Measurements from ENCODE around the gene FAR1.
"Not testable (repeated sequence)": the region's sequence is repeated elsewhere in the genome, so short reads cannot be mapped to it uniquely, and the experiment has no call there.

The FAR1 gene, protein sequence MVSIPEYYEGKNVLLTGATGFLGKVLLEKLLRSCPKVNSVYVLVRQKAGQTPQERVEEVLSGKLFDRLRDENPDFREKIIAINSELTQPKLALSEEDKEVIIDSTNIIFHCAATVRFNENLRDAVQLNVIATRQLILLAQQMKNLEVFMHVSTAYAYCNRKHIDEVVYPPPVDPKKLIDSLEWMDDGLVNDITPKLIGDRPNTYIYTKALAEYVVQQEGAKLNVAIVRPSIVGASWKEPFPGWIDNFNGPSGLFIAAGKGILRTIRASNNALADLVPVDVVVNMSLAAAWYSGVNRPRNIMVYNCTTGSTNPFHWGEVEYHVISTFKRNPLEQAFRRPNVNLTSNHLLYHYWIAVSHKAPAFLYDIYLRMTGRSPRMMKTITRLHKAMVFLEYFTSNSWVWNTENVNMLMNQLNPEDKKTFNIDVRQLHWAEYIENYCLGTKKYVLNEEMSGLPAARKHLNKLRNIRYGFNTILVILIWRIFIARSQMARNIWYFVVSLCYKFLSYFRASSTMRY

DNA sequence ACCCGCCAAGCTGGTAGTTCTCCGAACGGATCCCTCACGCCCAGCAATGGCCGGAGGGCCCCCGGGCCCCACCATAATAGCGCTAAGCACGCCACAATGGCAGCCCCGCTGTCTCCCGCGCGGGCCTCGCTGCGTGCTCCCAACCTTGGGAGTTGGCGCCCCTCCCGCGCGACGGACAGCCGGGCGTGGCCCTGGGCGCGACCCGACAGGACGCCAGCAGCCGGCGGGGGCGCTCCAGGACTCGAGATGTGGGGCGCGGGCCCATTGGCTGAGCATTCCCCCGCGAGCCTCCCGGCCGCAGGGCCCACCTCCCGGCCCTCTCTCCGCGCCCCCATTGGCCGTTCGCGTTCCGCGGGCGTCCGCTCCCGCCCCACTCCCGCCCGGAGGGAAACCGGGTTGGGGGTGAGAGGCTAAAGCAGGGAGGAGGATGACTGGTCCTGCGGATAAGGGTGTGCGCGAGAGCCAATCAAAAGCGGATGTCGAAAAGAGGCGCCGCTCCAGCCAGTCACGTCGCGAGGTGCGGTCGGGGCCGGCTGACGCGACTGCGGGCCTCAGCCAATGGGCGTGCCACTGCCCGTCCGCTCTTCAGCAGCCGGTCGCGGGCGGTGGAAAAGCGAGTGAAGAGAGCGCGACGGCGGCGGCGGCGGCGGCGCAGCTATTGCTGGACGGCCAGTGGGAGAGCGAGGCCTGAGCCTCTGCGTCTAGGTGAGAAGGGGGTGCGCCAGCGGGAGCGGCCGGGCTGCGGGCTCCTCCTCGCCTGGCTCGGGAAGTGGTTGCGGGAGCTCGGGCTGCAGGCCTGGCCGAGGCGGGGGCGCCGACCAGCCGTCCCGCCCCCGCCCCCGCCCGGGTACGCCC lies at the start of gene FAR1:
TSS of gene FAR1 (plus strand) at position 567 of the 855 bp plus-strand sequence. CDS start 26,098 bp downstream, outside the sequence.
- DNase-seq: peak; percentile 99

DNA sequence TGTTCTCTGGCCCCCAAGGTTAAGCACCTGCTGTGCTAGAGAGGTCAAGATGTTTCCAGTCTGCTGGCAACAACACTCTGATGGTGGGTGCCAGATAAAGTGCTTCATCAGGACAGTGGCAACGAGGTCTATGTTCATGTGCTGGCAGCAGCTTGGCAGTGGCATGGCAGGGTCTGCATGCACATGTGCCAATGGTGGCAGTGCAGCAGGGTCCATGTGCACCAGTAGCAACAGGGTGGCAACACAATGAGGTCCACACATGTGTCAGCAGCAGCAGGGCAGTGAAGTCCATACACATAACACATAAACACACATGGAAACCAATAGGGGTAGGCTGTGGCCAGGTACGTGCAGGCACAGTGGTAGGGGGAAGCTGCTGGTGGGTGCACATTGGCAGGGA lies 48.4 kb upstream of the FAR1 start:
- no peak for DNase-seq

DNA sequence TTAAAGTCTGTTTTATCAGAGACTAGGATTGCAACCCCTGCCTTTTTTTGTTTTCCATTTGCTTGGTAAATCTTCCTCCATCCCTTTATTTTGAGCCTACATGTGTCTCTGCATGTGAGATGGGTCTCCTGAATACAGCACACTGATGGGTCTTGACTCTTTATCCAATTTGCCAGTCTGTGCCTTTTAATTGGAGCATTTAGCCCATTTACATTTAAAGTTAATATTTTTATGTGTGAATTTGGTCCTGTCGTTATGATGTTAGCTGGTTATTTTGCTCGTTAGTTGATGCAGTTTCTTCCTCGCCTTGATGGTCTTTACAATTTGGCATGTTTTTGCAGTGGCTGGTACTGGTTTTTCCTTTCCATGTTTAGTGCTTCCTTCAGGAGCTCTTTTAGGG lies 41.6 kb upstream of the FAR1 start:
- DNase-seq: not testable (repeated sequence)

DNA sequence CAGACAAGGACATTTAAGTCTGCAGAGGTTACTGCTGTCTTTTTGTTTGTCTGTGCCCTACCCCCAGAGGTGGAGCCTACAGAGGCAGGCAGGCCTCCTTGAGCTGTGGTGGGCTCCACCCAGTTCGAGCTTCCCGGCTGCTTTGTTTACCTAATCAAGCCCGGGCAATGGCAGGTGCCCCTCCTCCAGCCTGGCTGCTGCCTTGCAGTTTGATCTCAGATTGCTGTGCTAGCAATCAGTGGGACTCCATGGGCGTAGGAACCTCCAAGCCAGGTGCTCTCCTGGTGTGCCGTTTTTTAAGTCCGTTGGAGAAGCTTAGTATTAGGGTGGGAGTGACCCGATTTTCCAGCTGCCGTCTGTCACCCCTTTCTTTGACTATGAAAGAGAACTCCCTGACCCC lies 39.8 kb upstream of the FAR1 start:
- DNase-seq: not testable (repeated sequence)

DNA sequence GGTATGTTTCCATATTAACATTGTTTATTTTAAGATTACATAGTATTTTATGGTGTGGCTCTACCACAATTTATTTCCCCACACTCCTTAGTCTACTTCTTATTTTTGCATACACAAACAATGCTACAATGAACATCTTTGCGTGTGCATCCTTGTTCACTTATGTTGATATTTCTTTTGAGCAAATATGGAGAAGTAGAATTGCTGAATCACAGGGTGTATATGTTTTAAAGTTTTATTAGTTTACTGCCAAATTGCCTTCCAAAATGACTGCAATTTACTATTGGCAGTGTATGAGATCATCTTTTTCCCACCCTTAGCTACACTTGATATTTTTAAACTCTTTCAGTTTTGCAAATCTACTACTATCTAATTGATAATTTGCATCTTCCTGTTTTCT lies 38.7 kb upstream of the FAR1 start:
- DNase-seq: no peak

DNA sequence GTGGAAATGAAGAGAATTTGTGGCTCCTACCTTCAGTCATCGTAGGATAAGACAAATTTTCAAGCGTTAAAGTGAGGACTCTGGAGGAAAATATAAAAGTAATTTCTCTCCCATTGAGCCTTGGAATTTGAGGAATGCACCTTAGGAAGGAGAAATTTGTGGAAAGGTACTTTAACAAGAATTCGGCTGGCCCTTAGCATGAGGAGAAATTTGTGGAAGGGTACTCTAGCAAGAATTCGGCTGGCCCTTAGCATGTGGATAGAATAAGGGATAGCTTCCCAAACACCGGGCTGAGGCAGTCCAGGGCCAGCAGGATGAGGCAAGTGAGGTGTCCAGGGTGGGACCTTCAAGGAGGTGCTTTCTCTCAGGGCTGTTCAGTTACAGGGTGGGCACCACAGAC lies 33.2 kb upstream of the FAR1 start:
- no peak for DNase-seq

DNA sequence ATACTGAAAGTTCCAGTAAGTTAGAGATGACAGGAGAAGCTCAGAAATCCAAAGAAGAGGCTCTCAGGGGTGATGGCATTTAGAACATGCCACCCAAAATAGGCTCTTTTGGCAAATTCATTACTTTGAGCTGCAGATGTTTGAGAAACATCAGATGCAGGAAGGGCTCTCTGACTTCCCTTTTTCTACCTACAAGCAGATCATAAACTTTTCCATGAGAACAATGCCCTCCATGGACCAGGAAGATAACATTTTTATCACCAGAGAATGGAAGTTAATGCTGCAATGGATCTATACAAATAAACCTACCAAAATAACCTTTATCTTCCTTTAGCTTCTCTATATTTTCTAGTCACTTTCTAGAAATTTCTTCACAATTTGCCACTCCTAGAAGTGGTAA lies 32.7 kb upstream of the FAR1 start:
- no peak for DNase-seq

DNA sequence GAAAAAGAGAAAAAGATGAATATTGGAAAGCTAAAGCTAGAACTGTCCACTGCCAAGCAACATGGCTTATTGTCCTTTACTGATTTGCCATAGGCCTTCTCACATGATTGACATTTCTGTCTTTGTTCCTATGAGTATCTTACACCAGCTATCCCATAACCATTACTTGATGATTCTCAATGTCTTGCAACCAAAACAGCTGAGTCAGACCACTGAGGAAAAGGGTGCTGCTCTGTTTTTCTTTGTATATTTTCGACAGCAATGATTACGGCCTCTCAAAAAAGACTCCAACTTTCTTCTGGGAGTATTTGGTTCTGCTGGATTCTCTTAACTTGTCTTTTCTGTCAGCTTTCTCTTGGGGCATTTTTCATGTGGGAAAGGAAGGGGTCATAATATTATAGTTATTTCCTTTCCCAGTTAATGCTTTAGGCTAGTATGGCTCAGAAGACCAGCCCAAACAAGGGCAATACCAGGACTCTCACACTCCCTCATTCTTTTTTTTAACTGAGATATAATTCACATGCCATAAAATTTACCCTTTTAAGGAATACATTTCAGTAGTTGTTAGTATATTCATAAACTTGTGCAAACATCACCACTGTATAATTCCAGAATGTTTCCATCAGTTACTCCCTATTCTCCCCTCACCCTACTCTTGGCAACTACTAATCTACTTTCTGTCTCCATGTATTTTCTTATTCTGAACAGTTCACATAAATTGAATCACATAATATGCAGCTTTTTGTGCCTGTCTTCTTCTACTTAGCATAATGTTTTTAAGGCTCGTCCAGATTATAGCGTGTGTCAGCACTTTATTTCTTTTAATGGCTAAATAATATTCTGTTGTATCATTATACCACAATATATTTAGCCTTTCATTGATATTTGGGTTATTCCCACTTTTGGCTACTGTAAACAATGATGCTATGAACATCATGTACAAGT lies 31.1 kb upstream of the FAR1 start:
- DNase-seq: no peak

DNA sequence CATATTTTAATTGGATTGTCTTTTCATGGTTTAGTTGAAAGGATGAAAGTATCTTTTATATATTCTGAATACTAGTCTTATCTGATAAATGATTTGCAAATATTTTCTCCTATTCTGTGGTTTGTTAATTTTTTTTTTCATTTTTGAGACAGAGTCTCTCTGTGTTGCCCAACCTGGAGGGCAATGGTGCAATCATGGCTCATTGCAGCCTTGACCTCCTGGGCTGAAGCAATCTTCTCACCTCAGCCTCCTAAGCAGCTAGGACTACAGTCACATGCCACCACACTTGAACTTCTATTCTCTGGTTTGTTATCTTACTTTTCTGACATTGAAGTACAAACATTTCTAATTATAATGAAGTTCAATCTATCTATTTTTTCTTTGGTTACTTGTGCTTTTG lies 30.0 kb upstream of the FAR1 start:
- DNase-seq: no peak

DNA sequence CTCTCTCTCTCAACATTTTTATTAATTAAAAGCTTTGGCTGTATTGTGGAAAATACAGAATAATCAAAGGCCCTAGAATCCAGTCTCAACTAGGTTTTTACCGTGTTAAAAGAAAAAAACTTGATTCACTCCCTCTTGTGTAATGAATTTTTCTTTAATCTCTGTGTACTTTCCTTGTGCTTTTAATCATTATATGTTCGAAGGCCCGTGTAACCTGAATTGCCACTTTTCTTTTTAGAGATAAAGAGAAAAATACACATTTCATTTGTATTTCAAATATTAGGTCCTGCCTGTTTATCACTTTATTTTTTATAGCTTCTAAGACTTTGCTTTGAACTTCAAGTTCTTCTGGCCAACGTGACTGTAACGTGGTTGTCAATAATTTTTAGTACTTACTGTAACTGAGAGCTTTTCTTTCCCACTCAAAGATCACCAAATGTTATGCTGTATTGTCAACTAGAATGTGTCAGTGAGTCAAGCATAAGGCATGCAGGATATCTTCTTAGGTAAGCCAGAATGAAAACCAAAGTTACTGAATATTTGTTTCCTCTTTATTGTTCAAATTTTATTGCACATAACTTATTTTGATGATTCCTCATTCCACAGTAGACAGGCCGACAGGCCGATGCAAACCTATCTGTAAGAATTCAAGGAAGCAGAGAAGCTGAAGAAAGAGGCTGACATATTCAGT lies 23.3 kb upstream of the FAR1 start:
- DNase-seq: no peak

DNA sequence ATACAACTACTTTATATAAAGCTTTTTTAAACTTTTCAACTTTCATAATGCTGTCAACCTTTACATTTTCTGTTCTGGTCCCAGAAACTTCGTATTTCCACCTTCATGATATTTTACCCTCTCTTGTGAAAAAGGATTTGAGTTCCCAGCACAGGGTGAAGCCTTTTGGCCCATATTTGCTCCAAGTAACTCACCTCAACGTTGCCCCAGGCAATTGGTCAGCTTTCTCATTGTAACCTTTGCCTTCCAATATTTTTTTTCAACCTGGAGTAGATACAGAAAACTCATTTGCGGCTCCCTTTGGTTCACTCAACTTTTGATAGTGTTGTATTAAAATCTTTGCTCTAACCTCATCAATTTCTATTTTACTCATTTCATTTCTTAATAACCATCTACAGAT lies 21.1 kb upstream of the FAR1 start:
- DNase-seq: no peak

DNA sequence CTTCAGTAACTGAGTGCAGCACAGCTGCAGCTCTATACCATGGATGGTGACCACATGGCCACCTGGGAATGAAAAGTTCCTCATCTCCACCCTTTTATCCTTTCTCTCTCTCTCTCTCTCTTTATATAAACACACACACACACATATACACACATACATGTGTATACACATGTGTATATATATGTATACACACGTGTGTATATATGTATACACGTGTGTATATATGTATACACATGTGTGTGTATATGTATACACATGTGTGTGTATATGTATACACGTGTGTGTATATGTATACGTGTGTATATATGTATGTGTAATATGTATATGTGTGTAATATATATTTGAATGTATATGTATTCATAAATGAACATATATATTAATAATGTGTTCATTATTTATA lies 18.8 kb upstream of the FAR1 start:
- DNase-seq: no peak

DNA sequence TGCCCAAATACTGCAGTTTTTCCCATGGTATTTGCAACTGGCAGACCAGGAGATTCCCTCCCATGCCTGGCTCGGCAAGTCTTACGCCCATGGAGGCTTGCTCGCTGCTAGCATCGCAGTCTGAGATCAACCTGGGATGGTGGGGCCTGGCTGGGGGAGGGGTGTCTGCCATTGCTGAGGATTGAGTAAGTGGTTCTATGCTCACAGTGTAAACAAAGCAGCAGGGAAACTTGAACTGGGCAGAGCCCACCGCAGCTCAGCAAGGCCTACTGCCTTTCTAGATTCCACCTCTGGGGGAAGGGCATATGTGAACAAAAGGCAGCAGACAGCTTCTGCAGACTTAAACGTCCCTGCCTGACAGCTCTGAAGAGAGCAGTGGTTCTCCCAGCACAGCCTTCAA lies 17.0 kb upstream of the FAR1 start:
- not testable (repeated sequence) for DNase-seq

DNA sequence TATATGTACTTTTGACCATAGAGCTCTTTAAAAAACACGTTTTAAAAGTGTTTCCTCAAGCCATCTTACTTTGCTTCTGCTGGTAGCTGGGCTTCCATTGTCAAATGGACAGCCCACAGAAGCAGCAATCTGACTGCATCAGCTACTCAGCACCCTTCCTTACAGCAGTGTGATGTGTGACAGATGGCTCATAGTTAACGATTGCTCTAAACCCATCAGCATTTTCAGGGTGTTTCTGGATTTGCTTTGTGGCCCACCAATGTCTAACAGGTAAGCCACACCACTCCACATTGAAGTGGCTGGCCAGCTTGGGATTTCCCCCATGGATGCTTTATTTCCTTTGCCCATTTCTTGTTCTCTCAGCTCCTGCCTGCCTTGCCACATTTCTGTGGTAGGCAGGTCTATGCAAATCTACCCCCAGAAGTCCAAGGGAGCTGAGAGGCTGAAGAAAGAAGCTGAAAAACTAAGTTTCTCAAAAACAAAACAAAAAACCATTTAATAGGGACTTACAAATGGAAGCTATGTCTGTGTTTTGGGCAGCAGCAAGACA lies 7.3 kb upstream of the FAR1 start:
- DNase-seq: no peak

DNA sequence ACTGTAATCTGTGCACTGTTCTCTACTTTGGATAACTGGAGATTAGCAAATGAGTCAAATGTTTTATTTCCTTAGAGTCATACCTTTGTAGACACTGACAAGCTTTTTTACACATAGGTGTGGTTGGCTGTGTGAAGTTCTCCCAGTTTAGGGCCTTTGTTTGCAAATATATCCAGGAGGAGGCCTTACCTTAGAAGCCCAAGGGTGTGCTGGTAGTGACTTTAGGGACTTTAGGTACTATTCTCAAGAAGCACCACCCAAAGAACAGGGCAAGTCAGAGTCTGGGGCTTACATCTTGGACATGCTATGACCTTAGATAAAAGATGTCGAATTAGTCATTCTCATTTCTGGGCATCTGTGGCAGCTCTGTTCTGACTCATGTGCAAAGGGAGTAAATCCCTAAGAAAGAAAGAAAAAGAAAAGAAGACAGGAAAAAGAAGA lies 4.8 kb upstream of the FAR1 start:
- no peak for DNase-seq

DNA sequence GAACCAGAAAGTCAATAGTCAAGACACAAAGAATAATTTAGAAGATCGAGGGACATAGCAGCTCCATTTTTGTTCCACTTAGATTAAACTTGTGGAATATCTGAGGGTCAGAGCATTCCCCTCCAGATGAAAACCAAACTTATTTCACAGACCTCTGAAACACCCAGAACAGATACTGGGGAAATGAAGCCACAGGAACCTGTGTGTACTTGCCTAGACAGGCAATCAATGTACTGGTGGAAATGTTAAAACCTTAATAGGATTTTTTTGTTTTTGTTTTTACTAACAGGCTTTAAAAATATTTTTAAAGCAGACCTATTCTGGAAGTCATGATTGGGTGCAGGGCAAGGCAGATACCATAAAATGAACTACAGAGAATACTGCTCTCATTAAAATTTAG lies 4.1 kb upstream of the FAR1 start:
- DNase-seq: no peak

DNA sequence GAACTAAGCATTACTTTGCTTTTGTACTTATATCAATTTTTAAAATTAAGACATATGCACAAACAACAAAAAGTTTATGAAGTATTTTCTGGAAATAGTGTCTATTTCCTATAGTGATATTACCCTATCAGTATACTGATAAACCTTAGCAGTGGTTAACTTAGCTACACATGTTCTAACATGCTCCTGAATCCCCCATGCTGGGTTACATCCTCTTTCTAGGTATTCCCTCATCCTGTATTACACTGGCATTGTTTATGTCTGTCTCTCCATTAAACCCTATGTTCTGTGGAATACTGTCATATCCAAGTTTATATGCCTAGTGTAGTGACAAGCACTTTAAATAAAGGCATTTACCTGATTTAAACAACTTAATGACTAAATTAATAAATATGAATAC lies 1.8 kb upstream of the FAR1 start:
- no peak for DNase-seq

DNA sequence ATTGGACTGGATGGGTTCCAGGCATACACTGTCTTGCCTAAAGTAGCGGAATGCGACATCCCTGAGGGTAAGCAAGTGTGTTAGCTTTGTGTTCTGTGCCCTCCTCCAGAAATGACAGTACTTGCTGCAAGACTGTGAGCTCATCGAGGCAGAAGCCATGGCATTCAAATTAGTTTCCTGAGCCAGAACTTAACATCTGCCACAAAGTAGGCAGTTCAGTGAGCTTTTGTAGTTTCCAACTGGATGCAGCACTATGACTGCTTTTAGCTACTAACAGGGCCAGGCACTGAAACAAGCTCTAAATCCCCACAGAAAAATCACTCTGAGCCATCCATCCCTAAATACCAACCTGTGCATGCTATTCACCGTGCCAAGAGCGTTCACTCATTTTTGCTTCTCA lies 1.2 kb upstream of the FAR1 start:
- peak; percentile 25 for DNase-seq

DNA sequence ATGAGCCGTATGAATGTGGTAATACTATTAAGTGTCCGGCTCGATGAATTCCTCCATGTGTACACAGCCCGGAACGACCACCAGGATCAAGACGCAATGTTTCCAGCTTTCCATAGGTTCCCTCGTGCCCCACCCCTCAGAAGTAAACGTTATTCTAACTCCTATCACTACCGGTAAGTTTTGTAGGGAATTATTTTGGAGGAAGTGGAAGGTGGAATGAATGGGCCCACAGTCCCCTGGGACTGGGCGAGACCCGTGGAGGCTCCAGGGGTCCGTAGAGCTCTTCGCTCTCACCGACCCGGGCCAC lies 720 bp upstream of the FAR1 start:
- DNase-seq: no peak

DNA sequence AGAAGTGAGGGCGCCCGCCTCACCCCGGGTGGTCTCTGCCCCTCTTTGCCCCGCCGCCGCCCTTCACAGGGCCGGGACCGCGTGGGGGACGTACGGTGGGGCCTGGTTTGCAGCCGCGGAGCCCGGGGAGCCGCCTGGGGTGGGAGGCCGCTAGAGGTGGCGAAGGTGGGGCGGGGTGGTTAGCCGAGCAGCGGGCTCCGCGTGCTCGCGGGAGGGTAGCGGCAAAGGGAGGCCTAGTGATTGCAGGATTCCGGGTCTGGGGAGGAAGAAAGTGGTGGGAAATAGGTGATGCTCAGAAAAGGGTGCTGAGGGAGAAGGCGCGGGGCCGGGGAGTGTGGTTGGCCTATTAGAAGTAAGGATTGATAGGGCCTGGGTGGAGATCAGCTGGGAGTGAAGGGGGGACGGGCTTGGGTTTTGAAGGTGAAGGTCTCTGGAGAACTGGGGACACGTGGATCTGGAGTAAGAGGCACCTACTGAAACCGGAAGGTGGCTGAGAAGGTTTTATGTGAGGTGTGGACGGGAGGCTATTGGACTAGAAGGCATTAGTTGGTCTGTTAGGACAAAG lies 571 bp downstream of the FAR1 start:
- DNase-seq: peak; percentile 23

All from suppressor macrophage treated with lipopolysaccharide for 4 hours (primary cell).